DOHH2 (cell line): ENCODE results near the gene LINGO3.

Experiments used
- H3F3A ChIP-seq: fragments of 200-600 bp; sonication (generic), shearing (Covaris generic); 2 replicates; pipeline ENCODE4 v1.6.0; 2016; ENCODE audit warnings: antibody characterized with exemption, mild to moderate bottlenecking; ENCODE audit not compliant: control insufficient read depth, insufficient read depth
- H3K27ac ChIP-seq: fragments of 200-600 bp; sonication (generic); 2 replicates; pipeline ENCODE4 v1.5.1; 2014; ENCODE audit warnings: low read depth, mild to moderate bottlenecking, low read length, moderate library complexity
- H3K27me3 ChIP-seq: fragments of 200-600 bp; sonication (generic); 2 replicates; pipeline ENCODE4 v1.6.1; 2014; ENCODE audit warnings: mild to moderate bottlenecking, low read length, mixed read lengths; ENCODE audit not compliant: control insufficient read depth
- H3K36me3 ChIP-seq: fragments of 200-600 bp; sonication (generic); 2 replicates; pipeline ENCODE4 v1.6.1; 2014; ENCODE audit warnings: mild to moderate bottlenecking, low read length, moderate library complexity, mixed read lengths; ENCODE audit not compliant: control insufficient read depth
- H3K4me1 ChIP-seq: fragments of 200-600 bp; sonication (generic); 2 replicates; pipeline ENCODE4 v1.6.1; 2014; ENCODE audit warnings: mild to moderate bottlenecking, low read length, mixed read lengths; ENCODE audit not compliant: control insufficient read depth
- H3K4me2 ChIP-seq: fragments of 200-600 bp; sonication (generic); 2 replicates; pipeline ENCODE4 v1.6.0; 2014; ENCODE audit warnings: mild to moderate bottlenecking, low read length, moderate library complexity
- H3K4me3 ChIP-seq: fragments of 200-600 bp; sonication (generic); 2 replicates; pipeline ENCODE4 v1.5.1; 2014; ENCODE audit warnings: mild to moderate bottlenecking, low read length, mixed read lengths
- H3K79me2 ChIP-seq: fragments of 200-600 bp; sonication (generic); 2 replicates; pipeline ENCODE4 v1.6.1; 2014; ENCODE audit warnings: mild to moderate bottlenecking, low read length, mixed read lengths; ENCODE audit not compliant: control insufficient read depth
- H3K9me2 ChIP-seq: fragments of 200-600 bp; sonication (generic); replicated peaks from 2 replicates; pipeline ENCODE4 v1.6.1; 2014; ENCODE audit warnings: mild to moderate bottlenecking, low read length, mixed read lengths; ENCODE audit not compliant: control insufficient read depth
- H3K9me3 ChIP-seq: fragments of 200-600 bp; sonication (generic); 2 replicates; pipeline ENCODE4 v1.6.1; 2014; ENCODE audit warnings: antibody characterized with exemption, low read length, mixed read lengths; ENCODE audit not compliant: control insufficient read depth, insufficient read depth
- H4K20me1 ChIP-seq: fragments of 200-600 bp; sonication (generic); 2 replicates; pipeline ENCODE4 v1.6.0; 2014; ENCODE audit warnings: low read depth, mild to moderate bottlenecking, antibody characterized with exemption, low read length, moderate library complexity; ENCODE audit not compliant: control insufficient read depth, insufficient read depth
- CTCF ChIP-seq: fragments of 200-600 bp; sonication (generic); IDR thresholded peaks from one replicate; pipeline ENCODE4 v1.5.1; 2014; ENCODE audit warnings: antibody characterized with exemption, mild to moderate bottlenecking, low read depth, low read length; ENCODE audit not compliant: poor library complexity, severe bottlenecking
- EZH2phosphoT487 ChIP-seq: fragments of 200-600 bp; sonication (generic); IDR thresholded peaks from 2 replicates; pipeline ENCODE4 v1.6.1; 2017; ENCODE audit warnings: borderline replicate concordance, mild to moderate bottlenecking, antibody characterized with exemption, low read length, moderate library complexity, mixed read lengths

The LINGO3 gene

GRCh38 chr19:2268861-2269243 lies 39.1 kb downstream of the LINGO3 start:
- Histone ChIP-seq H3K4me1 (peaks cover 65% of the 10 kb centered on the region), H3K27ac (peak overlapping the region; percentile 20; the same call in 1 of the 2 replicates), H3K79me2 (peaks cover 57% of the 10 kb centered on the region), H3K27me3 (no peaks in the 10 kb centered on the region), H3K9me2 (no peaks in the 10 kb centered on the region), H3F3A (peaks cover 36% of the 10 kb centered on the region), H3K4me3 (peak overlapping the region; percentile 74), H3K4me2 (peak overlapping the region; percentile 95), H3K9me3 (no peaks in the 10 kb centered on the region), H4K20me1 (peaks cover 18% of the 10 kb centered on the region), H3K36me3 (peaks cover 41% of the 10 kb centered on the region)
- TF ChIP-seq EZH2phosphoT487: no peak
- no peak for TF ChIP-seq CTCF

GRCh38 chr19:2268480-2268830 lies 39.5 kb downstream of the LINGO3 start:
- Histone ChIP-seq H3K4me2 (peak overlapping the region; percentile 95), H3K36me3 (peaks cover 39% of the 10 kb centered on the region), H3K79me2 (peaks cover 55% of the 10 kb centered on the region), H3K9me3 (no peaks in the 10 kb centered on the region), H3K9me2 (no peaks in the 10 kb centered on the region), H3F3A (peaks cover 36% of the 10 kb centered on the region), H3K4me1 (peaks cover 67% of the 10 kb centered on the region), H4K20me1 (peaks cover 17% of the 10 kb centered on the region; the same call in 1 of the 2 replicates), H3K27ac (peak overlapping the region; percentile 20; the same call in 1 of the 2 replicates), H3K4me3 (peak overlapping the region; percentile 74), H3K27me3 (no peaks in the 10 kb centered on the region)
- no peak for TF ChIP-seq EZH2phosphoT487
- no peak for TF ChIP-seq CTCF

GRCh38 chr19:2266183-2266993 lies 41.6 kb downstream of the LINGO3 start:
- H3F3A ChIP-seq: peaks cover 17% of the 10 kb centered on the region
- peak overlapping the region; percentile 62 for H3K4me3 ChIP-seq
- H3K4me2 ChIP-seq: peak overlapping the region; percentile 95
- no peaks in the 10 kb centered on the region for H3K27me3 ChIP-seq
- peaks cover 19% of the 10 kb centered on the region for H3K36me3 ChIP-seq
- H4K20me1 ChIP-seq: peaks cover 12% of the 10 kb centered on the region; the same call in 1 of the 2 replicates
- H3K79me2 ChIP-seq: peaks cover 41% of the 10 kb centered on the region
- TF ChIP-seq EZH2phosphoT487 (no peak), CTCF (no peak)
- H3K9me3 ChIP-seq: no peaks in the 10 kb centered on the region
- peak overlapping the region; percentile 71 for H3K27ac ChIP-seq
- peaks cover 64% of the 10 kb centered on the region for H3K4me1 ChIP-seq
- H3K9me2 ChIP-seq: no peaks in the 10 kb centered on the region
